COR-L47 (cell line): ENCODE measurements around the gene SH3RF1.

ENCODE experiments used
- DNase-seq: peaks from one replicate; lab custom pipeline; 2025; lab: John Stamatoyannopoulos, UW

Gene SH3RF1

DNA sequence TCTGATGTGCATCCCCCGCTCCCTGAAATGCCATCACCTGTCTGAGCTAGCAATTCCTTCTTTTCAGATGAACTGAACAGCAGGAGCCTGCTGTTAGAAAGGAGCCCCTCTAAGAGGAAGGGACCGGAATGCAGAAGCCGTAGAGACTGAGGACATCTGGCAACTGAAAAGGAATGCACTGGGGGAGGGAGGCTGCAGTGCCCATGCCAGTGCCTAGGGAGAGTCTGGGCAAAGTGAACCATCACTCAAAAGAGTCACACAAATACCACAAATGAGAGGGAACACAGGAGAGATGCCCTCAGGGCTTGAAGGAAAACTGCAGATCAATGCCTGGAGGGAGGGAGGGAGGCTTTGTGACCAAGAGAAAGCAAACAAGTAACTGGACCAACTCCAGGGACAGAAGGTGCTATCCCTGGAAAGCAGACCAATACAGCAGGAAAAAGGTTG is 166.8 kb downstream of the SH3RF1 start:
- peak; percentile 78 for DNase-seq

DNA sequence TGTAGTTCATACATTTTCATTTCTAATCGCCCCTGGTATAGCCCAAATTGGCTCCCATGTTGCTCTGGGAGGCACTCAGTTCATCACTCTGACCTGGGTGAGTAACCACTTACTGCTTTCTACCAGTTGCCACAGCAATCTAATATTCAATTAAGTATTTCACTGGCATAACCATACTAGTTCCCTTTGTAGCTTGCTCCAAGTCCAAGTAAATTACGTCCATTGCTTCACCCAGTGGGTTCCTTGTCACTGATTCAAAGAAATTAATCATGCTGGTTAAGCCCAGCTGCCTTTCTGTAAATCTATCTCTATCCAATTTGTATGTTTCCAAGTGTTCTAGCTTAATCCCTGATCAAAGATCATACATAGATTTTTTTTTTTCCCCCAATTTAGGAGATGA is 168.7 kb downstream of the SH3RF1 start:
- DNase-seq = no peak

DNA sequence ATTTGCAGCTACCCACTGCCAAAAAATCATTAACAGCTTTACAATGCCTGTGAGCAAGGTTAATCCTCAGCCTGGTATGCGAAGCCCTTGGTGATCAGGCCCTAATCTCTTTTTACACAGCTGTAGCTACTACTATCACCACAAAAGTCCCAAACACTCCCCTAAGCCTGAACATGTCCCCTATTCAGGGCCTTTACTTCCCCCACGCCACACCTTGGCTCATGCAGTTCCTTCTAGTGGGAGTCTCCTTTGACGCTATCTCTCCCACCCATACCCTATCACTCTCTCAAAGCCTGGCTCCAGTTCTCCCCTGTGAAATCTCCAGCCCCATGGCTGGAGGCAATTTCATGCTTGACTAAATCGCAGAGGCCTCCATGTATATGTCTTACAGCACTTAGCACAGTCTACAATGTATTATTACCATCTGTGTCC is 170.1 kb downstream of the SH3RF1 start:
- no peak for DNase-seq

DNA sequence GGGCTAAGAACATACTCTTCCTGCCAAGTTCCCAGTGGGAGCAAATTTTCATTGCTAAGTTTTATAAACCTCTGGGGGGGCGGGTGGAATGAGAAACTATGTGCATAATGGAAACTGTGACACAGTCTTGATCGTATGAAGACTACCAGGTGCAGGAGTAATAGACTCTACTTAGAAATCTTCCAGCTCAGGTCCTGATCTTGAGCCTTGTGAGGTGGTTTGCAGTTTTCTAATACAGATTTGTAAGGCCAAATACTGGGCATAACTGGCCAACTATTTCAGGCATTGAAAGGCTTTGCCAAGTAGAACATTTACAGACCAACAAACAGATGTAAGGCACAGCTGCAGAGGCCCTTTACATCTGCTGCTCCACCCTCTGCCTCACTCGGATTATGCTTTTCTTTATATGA is 171.0 kb downstream of the SH3RF1 start:
- no peak for DNase-seq

DNA sequence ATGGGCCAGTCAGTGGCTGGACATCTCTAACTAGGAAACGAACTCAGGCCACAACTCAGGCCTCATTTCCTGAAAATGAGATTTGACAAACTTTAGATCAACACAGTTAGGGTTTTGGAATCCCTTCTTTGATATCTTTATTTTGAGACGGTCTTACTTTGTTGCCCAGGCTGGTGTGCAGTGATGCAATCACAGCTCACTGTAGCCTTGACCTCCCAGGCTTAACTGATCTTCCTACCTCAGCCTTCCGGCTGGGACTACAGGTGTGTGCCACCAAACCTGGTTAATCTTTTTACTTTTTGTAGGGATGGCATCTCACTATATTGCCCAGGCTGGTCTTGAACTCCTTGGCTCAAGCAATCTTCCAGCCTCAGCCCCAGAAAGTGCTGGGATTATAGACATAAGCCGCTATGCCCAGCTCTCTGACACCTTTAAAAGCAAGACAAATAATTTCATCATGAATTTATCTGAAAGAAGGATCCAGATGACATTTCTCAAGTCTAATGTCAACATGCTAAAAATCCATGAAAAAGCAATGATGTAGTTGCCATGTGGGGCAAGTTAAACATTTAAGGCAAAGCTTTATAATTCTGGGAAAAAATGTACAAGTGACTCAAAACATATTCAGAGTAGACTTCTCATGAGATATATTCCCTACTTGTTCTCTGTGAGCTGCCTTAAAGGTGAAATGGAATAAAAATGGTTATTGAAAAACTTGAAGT is 171.6 kb downstream of the SH3RF1 start:
- DNase-seq = no peak

DNA sequence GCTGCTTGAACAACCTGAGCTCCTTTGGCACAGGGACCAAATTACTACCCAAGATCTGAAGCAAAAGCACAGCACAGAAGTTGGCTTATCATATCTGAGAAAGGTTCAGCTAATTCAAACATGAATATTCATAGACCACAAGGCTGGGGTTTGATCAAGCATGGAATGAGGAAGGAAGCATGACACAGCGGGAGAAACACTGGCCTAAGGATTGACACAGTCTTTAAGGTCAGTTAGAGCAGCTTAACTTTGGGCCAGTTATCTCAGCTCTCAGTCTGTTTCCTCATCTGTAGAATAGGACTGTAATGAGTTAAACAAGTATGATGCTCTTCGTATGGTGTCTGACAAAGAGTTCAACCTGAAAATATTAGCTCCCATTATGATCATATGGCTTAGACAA is 172.2 kb downstream of the SH3RF1 start:
- no peak for DNase-seq

DNA sequence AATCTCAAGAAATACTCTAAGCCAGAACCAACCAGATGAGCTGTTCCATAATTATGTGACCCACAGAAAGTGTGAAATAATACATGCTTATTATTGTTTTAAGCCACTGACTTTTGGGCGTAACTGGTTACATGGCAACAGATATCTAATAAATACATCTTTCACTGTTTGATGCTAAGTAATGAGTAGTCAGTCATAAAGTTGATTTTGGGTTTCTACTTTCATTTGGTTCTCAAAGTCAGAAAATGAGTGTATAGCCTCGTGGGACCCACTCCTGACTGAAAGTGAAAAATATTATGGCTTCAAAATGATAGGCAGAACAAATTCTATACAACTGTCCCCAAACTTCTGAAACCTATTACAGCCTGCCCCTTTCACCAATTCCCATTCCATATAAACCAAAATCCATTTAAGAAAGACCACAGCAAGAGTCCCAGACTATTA is 172.7 kb downstream of the SH3RF1 start:
- no peak for DNase-seq

DNA sequence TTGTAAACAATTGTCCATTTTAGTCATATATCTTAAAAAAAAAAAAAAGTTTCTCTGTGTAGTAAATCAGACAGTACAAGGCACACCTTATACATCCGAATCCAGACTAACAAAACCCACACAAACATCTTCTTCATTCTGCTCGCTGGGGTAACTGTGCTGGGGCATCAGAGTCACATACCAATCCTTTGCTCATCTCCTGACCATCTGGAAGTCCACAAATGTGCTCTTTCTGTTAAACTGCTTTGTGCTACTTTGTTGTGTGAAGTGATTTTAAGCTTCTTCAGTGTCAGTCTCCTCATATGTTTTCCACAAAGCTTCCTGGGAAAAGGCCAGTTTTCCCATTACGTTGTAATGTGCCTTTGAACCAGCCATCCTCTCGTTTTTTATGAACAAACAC is 174.5 kb downstream of the SH3RF1 start:
- no peak for DNase-seq

DNA sequence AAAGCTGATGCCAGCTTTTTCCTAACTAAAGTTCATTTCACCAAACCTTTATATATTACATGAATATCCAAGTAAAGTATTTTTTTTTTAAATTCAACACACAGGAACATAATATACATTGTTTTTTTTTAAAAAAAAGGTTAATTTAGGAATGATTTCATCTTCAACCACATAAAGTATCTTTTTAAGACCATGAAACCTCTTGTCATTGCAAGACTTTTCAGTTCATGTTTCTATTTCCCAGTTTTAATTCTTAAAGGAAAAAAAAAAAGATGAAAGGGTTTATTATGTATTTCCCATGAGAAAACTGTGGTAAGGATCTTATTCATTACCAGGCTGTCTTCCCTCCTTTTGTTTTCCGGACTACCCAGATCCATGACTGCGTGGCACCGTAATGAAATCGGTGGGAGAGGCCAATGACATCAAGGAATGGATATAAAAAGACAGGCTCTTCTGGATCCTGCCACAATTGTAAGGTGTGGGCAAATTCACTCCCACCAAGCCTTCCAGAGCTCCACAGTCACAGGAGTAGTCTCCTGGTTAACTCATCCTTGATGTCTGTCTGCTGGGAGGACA is 176.0 kb downstream of the SH3RF1 start:
- DNase-seq = no peak

DNA sequence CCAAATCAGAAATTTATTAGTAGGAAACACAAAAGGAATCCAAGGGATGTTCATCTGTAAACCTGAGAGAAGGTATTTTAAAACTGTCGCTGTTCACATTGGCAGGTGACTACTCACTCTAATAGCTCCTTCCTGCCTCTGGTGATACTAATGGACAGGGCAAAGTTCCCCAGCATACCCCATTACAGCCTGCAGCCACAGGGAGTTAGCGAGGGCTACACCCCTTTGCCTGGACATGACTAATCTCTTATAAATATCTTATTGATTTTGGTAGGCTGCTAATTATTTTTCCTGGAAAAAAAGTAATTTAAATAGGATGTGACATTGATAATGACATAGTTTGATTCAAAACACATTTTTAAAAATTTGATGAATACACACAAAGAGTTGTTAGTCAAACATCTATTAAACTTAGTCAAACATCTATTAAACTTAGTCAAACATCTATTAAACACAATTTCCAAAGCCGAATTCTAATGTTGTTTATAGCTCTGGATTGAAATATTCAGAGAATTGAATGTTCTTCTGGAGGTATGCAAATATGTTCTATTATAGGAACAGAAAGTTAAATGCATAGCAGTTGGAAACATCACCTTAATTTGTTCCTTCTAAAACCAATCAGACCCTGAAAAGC is 177.8 kb downstream of the SH3RF1 start:
- no peak for DNase-seq

DNA sequence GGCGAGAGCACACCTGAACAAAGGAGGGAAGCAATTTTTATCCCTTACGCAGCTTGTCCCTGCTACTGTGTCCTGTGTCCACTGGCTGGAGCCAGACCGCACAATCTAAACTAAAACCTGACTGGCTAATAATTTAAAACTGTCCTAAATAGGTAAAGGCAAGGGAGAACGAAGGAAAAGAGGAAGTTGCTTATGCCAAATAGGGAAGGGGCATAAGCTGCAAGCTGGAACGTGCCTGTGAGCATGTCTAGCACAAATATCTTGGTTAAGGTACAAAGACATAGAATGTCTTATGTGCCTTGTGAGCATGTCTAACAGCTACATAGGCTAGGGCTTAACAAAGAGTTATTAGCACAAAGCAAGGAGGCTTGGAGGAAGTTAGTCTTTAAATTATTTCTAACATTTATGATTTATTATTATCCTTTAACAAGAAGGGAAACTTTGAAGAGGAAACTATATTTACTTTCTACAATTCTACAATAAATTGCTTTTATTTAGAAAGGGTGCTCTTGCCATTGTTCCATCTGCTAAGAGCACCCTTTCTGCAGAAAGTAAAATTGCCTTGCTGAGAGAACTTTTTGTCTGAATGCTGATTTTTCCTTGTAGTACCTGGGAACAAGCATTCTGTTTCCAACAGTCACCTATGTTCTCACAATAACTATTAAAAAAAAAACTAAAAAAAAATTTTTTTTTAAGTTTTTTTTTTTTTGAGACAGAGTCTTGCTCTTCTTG is 180.1 kb downstream of the SH3RF1 start:
- no peak for DNase-seq

DNA sequence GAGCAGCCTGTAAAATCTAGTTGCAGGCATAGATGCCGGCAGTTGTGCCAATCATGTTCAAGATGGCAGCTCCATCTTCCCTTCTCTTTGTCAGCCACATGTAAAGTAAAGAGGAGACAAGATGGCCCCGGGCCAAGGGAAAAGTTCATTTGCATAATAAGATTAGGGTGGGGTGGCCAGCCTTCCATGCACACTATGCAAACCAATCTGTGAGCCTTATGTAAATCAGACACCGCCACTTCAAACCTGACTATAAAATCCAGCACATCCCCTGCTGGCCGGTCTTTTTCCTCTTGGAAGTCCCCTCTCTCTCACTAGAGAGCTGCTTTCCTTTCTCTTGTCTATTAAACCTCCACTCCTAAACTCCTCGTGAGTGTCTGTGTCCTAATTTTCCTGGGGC is 181.8 kb downstream of the SH3RF1 start:
- DNase-seq = no peak

DNA sequence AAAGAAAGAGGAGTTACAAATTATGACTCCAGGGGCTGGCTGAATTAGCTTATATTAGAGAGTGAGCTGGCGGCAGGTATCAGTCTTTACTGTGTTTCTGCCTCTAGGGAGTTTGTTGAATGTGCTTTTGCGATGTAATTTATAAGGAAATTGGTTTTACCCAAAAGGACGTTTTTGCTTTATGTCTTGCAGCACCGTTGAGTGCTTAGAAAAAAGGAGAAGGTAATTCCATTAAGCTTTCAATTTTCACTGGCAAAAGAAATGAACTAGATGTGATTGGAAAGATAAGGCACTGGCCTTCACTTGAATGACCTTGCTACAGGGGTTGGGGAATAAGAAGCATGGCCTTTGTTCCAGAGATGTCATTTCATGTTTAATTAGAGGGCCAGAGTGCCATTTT is 185.8 kb downstream of the SH3RF1 start:
- no peak for DNase-seq

DNA sequence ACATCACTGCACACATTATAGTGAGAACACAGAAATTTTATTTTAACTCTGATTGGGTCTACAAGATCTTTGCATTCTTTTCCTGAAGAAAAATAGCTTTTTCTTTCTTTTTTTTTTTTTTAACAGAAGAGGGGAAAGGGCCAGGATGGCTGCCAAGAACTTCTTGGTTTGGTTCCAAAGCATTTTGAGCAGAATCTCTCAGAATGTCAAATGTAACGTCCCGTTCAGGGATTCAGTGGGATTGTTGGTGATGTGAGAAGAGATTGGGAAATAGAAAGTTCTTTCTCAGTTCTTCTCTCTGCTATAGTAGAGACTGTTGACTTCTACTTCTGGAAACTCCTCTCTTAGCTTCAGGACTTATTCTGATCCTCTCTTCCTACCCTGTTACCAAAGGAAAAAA is 189.8 kb downstream of the SH3RF1 start:
- no peak for DNase-seq

DNA sequence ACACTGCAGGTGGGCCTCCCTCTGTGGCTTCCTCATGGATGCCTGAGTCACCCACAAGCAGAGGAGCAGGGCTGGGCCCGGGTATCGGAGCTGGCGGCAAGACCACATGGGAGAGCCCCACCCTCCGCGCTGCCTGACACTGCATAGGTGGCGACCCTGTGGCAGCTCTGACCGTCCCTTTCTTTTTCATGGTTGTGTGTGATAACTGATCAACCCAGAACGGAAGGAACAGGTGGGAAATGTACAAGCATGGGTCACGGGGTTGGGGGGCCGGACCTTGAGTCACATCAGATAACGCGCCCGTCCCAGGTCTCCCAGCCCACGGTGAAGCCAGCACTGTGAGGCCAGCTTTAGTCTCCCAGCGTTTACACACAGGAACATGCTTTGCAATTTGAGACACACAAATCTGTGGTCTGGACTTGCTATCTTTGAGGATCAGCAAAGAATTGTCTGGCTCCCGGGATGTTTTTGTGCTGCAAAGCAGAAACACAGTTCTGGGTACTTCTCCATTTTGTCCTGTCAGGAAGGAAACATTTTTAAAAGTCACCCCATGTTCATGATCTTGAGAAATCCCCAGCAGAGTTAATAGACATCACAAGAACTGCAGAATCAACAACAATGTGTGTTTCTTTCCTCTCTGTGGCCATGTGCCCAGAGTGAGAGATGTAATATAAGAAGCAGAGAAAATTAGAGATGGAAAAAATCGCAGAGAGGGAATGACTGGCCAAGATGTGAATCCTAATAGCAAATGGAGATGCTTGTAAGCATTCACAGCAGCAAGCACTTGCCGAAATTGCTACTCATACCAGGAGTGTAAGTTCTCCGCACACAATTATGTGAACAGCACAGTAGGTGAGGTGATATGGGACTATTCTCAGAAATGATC is 190.6 kb downstream of the SH3RF1 start:
- DNase-seq = no peak

DNA sequence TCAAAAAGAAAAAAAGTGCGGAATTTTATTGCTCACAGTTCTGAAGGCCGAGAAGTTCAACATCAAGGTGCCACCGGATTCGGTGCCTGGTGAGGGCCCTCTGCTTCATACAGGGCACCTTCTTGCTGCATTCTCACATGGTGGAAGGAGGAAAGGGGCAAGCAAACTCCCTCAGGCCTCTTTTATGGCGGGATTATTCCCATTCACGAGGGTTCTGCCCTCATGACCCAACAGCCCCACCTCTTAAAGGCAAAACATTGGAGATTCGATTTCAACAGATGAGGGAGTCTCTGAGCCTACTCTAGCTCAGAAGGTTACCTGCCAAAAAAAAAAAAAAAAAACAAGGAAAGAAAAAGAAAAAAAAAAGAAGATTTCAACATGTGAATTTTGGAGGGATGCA is 196.6 kb downstream of the SH3RF1 start:
- no peak for DNase-seq

DNA sequence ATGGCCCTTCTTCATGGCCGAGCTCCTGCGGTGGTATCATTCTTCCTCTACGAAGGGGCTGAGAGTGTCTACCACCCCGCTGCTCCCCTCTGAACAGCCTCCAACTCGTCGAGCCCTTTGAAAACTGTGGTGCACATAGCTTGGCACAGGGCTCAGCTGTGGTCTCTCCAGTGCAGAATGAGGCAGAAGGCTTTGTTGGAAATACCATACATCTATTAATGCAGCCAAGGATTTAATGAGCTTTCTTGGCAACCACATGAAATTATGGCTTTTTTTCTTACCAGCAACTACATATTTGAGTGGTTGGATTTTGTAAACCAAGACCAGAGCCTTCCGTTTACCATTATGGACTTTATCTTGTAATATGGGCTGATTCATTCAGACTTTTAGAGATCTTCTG is 199.0 kb downstream of the SH3RF1 start:
- no peak for DNase-seq

DNA sequence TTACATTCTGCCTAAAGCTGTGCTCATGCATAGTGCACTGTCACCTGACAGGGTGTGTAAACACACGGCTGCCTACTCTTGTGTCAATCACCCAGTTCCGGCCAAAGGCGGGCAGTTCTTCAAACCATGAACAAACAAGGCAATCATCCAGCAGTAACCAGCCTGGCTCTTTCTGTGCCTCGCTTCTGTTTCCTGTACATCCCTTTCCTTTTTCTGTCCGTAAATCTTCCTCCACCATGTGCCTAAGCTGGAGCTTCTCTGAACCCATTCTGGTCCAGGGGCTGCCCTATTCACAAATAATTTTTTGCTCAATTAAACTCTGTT is 199.9 kb downstream of the SH3RF1 start:
- DNase-seq = peak; percentile 68

DNA sequence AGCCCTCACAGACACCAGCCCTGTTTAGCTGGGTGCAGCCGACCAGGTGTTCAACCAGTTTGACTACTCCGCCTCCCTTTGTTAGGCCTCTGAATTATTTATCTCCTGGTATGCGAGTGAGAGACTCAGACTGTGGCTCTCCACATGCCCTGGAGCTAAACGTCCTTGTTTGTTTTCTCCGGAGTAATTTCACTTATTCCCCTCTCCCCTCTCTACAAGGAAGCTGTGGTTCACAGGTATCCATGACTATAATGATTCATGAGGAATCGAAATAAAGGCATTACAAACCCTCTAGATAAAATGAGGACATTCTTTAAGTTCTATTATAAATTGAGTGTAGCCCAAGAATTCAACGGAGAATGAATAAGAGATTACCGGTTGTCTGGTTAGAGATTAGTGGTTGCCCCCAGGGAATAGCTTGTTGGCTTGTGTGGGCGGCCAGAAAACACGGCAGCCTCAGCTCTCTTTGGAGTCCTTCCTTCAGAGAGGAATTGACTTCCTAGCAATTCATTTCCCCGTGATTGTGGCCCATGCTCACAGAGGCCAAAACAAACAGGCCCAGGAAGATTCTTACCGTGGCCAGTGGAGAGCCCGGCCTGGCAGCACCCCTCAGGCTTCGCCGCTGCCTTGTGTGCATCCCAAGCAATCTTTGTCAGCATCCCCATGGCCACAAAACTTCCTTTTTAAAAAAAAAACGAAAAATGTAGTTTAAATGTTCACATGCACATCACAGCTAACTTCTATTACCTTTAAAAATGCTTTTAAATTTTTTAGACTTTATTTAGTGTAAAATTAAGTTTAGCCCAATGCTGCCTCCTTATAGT is 200.5 kb downstream of the SH3RF1 start:
- peak; percentile 92 for DNase-seq

DNA sequence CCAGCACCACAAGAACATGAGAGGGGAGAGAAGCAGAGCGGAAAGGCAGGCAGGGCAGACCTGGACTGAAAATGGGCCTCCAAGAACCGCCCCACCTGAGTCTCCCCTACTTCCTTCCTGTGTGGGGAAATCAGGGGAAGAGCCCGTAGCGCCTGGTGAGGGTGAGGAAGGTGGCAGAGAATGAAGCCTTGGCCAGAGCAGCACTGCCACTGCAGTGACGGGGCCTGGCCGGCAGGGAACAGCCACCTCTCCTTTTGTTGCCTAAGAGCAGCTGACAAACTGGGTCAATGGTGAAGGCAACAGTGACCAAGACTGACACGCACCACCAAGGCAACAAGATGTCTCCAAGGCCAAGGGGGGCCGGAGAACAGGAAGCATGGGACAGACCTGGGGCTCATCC is 202.3 kb downstream of the SH3RF1 start:
- no peak for DNase-seq

DNA sequence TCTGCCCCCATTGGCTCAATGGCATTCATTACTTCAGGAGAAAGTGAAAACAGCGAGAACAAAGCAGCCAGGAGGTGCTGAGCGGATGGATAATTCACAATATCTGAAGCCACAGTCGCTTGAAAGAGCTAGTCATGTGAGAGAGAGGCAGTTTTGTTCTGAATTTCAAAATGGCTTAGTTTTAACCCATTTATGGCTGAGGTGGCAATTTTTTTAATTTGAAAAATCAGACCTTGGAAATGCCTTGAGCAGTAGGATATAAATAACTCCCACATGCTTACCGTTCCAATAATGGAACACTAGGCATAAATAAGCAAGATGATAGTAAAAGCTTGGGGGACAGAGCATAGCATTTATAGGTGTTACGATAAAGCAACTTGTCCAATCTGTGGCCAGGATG is 203.8 kb downstream of the SH3RF1 start:
- no peak for DNase-seq
